Measurements from ENCODE around the gene TXNRD1.
A peak's percentile ranks its signal among the peaks of the same experiment; 100 is the strongest.

TXNRD1 gene

DNA sequence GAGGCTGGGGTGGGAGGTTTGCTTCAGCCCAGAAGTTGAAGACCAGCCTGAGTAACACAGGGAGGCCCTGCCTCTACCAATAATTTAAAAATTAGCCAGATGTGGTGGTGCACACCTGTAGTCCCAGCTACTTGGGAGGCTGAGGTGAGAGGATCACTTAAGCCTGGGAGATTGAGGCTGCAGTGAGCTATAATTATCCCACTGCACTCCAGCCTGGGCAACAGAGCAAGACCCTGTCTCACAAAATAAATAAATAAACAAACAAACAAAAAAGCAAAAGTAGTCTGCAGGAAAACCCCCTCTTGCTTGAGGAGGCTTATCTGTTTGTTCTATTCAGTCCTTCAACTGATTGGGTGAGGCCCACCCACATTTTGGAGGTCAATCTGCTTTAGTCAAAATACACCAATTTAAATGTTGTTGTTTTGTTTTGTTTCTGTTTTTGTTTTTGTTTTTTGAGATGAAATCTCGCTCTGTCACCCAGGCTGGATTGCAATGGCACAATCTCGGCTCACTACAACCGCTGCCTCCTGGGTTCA is 24.9 kb upstream of the TXNRD1 start:
- TF ChIP-seq CTCF (IDR thresholded peaks at IDR 0.05; ENCODE audit: insufficient read depth, missing control alignments) = no peak
- no peak for FAIRE-seq
- DNase-seq (ENCODE audit: insufficient read length, low spot score) = no peak

- DNase-seq (ENCODE audit: insufficient read length, low spot score) (no peak), FAIRE-seq (no peak)
- TF ChIP-seq CTCF (IDR thresholded peaks at IDR 0.05; ENCODE audit: insufficient read depth, missing control alignments) = no peak
These were observed 18.3 kb upstream of the TXNRD1 start for GRCh38 chr12:104197264-104197663.

- DNase-seq (ENCODE audit: insufficient read length, low spot score) (no peak), FAIRE-seq (no peak)
- TF ChIP-seq CTCF (IDR thresholded peaks at IDR 0.05; ENCODE audit: insufficient read depth, missing control alignments) = no peak
These were observed 15.6 kb upstream of the TXNRD1 start for GRCh38 chr12:104199964-104200363.

GRCh38 chr12:104201238-104202001 is 14.2 kb upstream of the TXNRD1 start:
- FAIRE-seq (peak; percentile 85), DNase-seq (ENCODE audit: insufficient read length, low spot score) (no peak)
- peak; percentile 93 for TF ChIP-seq CTCF (IDR thresholded peaks at IDR 0.05; ENCODE audit: insufficient read depth, missing control alignments)

DNA sequence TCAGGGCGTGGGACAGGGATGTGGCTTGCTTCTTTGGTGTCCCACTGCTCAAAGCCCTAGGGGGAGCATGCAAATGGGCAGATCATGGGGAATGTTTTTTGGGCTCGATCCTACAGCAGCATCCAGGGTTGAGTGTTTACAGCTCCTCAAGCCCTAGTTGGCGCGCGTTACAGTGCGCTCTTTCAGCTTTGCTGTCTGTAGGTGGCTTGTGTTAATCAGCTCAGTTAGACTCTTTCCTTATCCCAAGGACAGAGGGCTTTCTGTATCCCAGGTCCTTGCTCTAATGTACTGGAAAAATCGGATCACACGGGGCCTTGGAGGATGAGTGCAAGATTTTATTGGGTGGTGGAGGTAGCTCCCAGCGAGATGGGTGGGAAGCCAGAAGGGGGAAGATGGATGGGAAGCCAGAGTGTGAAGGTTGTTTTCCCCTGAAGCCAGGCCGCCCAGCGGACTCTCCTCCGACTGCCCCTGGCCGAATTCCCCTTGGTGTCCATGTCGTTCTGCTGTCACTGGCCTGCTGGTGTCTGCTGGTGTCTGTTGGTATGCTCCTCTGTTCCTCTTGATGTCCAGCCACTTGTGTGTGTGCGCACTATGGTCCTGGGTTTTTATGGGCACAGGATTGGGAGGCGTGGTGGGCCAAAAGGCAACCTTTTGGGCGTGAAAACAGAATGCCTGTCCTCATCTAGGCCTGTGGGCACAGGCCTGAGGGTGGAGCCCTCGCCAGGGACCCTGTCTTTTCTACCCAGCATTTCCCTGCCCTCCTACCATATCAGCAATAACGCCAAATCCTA is 10.7 kb upstream of the TXNRD1 start:
- no peak for TF ChIP-seq CTCF (IDR thresholded peaks at IDR 0.05; ENCODE audit: insufficient read depth, missing control alignments)
- no peak for DNase-seq (ENCODE audit: insufficient read length, low spot score)
- no peak for FAIRE-seq

DNA sequence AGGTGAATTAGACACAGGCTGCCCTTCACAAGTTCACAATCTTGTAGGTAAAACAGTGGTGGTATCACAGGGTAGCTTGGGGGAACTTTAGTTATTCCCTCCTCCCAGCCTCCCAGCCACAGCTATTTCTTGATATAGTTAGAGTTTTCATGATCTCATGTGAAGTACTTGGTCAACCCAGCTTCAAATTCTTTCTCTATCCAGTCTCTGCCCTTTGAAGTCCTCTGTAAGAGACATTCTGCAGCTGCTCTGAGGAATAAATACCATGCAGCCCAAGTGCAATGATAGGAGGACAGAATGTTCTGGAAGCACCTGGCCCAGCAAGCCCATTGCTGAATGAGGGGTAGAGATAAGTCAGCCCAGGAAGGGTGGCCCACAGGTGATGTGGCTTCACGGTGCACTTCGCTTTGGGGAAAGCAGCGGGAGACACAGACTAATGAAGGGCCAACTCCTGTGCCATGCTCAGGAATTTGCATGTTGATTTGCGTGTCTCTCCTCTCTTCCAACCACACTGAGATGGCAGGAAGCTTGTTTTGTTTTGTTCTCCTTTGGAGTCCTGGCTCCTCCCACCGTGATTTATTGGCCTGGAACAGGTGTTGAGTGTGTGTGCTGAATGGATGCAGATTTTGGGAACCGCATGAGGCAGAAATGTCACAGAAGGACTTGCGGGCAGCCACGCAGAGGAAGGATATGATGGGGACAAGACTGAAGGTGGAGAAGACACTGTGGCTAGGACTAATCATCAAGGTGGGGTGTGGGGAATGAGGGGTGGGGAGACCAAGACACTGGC is 8.0 kb upstream of the TXNRD1 start:
- DNase-seq (ENCODE audit: insufficient read length, low spot score) = no peak
- no peak for TF ChIP-seq CTCF (IDR thresholded peaks at IDR 0.05; ENCODE audit: insufficient read depth, missing control alignments)
- no peak for FAIRE-seq

Measured in D721Med (cell line).